Heart right ventricle (tissue), 16 donors: ENCODE measurements around the gene DYNC2LI1. TPM values are rescaled to one million over a fixed set of nuclear protein-coding genes. Genes with fewer than 3 reads are reported as not detected.
"Not testable (repeated sequence)": the region's sequence is repeated elsewhere in the genome, so short reads cannot be mapped to it uniquely, and the experiment has no call there.

Experiments used
- ATAC-seq, 8 donors: fragments of 200-7000 bp; cut with Tn5 transposase; one replicate each; pipeline ENCODE4 v1.9.1; 2020; ENCODE audit warnings: mild to moderate bottlenecking in 8 of 8, moderate library complexity in 8 of 8, moderate number of reproducible peaks in 1 of 8
- DNase-seq, 2 donors: peaks; one replicate each; pipeline ENCODE4 v3.0.0-alpha.2; 2020
- H3K27ac ChIP-seq, 10 donors: fragments of 200-600 bp; sonication (generic) in 2 of 10; one replicate each; pipeline versions ENCODE4 v1.5.0 to v1.8.0; 2020 to 2022; ENCODE audit warnings: mild to moderate bottlenecking in 3 of 10
- H3K27me3 ChIP-seq, 7 donors: fragments of 200-600 bp; one replicate each; pipeline ENCODE4 v1.8.0; 2021 to 2022; ENCODE audit warnings: mild to moderate bottlenecking in 2 of 7
- H3K36me3 ChIP-seq, 9 donors: fragments of 200-600 bp; sonication (generic) in 1 of 9; one replicate each; pipeline versions ENCODE4 v1.5.0 to v1.8.0; 2020 to 2022; ENCODE audit warnings: mild to moderate bottlenecking in 2 of 9
- H3K4me1 ChIP-seq, 9 donors: fragments of 200-600 bp; sonication (generic) in 1 of 9; one replicate each; pipeline versions ENCODE4 v1.5.0 to v1.8.0; 2020 to 2022; ENCODE audit warnings: mild to moderate bottlenecking in 4 of 9
- H3K4me3 ChIP-seq, 10 donors: fragments of 200-600 bp; sonication (generic) in 2 of 10; one replicate each; pipeline versions ENCODE4 v1.5.0 to v1.8.0; 2020 to 2022; ENCODE audit warnings: mild to moderate bottlenecking in 7 of 10, moderate library complexity in 2 of 10
- H3K9me3 ChIP-seq, 11 donors: fragments of 200-600 bp in 10 of 11; sonication (generic) in 2 of 11; one replicate each; pipeline versions ENCODE4 v1.5.0 to v1.8.0; 2013 to 2022; ENCODE audit warnings: mild to moderate bottlenecking in 2 of 11, control low read depth in 1 of 11, moderate library complexity in 1 of 11
- CTCF ChIP-seq, 9 donors: fragments of 200-600 bp; sonication (generic) in 2 of 9; IDR thresholded peaks; one replicate each; pipeline versions ENCODE4 v1.5.0 to v1.8.0; 2021 to 2022; ENCODE audit warnings: antibody characterized with exemption in 9 of 9, mild to moderate bottlenecking in 5 of 9, moderate library complexity in 1 of 9
- WGBS, 2 donors: extraction: QIAGEN DNeasy Blood & Tissue Kit; methylation state at CpG; one replicate each; pipeline ENCODE4 v1.1.7; 2013; ENCODE audit warnings: inconsistent platforms in 1 of 2; 5-methylcytosine and 5-hydroxymethylcytosine counted together
- intact Hi-C, 10 donors: fragments of 100-400 bp; cut with DNase I; formaldehyde crosslinking; loops; one replicate each; pipeline versions ENCODE4 v1.11.1 to v1.14.2; 2022
- long read RNA-seq, 3 donors: library from polyadenylated mRNA; unstranded; transcript quantifications; one replicate each; pipeline ENCODE4 v2.0.0, GENCODE V29; 2020 to 2021
- polyA plus RNA-seq, 2 donors: library from polyadenylated mRNA; stranded (reverse); fragments of 200-250 nt; gene quantifications; one replicate each; pipeline ENCODE4 v1.2.3, GENCODE V29; 2013
- total RNA-seq, 10 donors: library from RNA; stranded (reverse); fragmentation: NEBNext Ultra II Directional in 3 of 10; extraction: Animal tissue kit (Norgen Biotek cat#: 25700) in 3 of 10; gene quantifications; one replicate each; pipeline versions ENCODE4 v1.2.1 to v1.2.4, GENCODE V29; 2021 to 2023
- donor health status: Arrhythmogenic right ventricular cardiomyopathy.
- donor health status: ischemic (EF 13 %, LVEDD 7.1; RV severe dilation, severe dysfunction).
- donor health status: healthy with polysubstance abuse.
- donor health status: DM: no; HTN: yes; CAD: no.
- donor health status: DM: no; HTN: no; CAD: no.
- donor health status: ischemic (EF 25% LVEDD 6.9; RV normal size, moderate dysfunction).
- donor health status: ischemic (EF 25% LVEDD 5.7; RV mildly dilated, moderate dysfunction).
- donor health status: healthy.
- donor health status: DM: yes; HTN: yes; CAD: no.
- donor health status: Ischemic cardiomyopathy.
- donor health status: ischemic (EF 35%, LVEDD 5.7; RV mildly dilated, moderate dysfunction).
- donor health status: nonischemic (EF 11% LVEDD 7.7; RV severe dilation, severe dysfunction).
- donor health status: DM: yes; HTN: yes; CAD: no.
- donor health status: PGD.
- donor health status: ischemic (EF 29% LVEDD 5.4; RV normal size, mild dysfunction).
- donor health status: nonischemic (EF 23%, LVEDD 6.1; RV moderate dilation, normal function).

DYNC2LI1 gene
- total RNA-seq (10 to 100 TPM in 6 of 10 donors, 1 to 10 TPM in 4; 4.8 to 13.8 (median 10.7) TPM), polyA plus RNA-seq (10 to 100 TPM in 1 of 2 donors, 1 to 10 TPM in 1; 8.5 to 12.9 TPM)
- long read RNA-seq, donor 1, partial matches to known transcripts: 2 of 11 reads
- long read RNA-seq, donor 1, other reads (novel, unspliced or antisense): 2 of 11 reads
- long read RNA-seq, donor 2, partial matches to known transcripts: 3 of 5 reads
- long read RNA-seq, donor 2, other reads (novel, unspliced or antisense): 0 of 5 reads
- long read RNA-seq, donor 3, partial matches to known transcripts: 3 of 6 reads
- long read RNA-seq, donor 3, other reads (novel, unspliced or antisense): 0 of 6 reads

DNA sequence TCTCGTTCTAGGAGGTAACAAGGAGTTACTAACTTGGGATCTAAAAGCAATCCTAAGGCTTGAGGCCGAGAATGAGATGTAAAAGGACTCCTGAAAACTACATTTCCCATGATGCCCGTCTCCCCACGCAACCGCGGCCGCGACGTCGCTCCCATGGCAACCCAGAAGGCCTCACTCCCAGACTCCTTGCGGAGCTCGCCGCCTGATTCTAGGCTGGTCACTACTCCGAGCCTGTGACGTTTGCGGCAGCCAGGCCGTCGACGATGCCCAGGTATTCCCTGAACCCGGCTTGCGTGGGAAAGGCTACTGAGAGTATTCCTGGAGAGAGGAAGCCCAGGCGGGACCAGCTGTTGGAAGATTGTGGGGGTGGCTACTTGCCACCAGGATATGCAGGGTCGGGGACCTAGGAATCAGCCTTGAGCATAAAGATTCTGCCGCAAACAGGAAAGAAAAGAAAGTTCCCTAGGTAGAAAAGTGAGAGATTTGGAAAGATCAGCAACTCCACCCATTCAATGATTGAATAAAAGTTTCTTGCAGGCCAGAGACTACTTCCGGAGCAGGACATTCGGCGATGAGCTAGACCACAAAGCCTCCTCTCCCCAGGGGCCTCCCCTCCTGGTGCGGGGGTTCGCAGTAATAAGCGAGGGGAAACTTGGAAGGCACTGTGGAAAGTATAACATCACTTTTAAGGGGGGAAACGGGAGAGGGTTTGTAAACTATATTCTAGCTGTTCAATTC is at the start of gene DYNC2LI1:
Gene DYNC2LI1 (plus strand): TSS at position 164 of the 738 bp plus-strand sequence. CDS start 100 bp downstream, at position 264.
- intact Hi-C loops: loop anchor here in 2 of 10 donors (10.0 kb wide), 1 partner anchor 159 kb away; no protein-coding TSS in a partner anchor
- peaks cover 0 to 25% (median 6%) of the 10 kb centered on the region in 9 donors for H3K36me3 ChIP-seq
- 0% methylated on average over 31 of the region's 31 CpGs for WGBS, 2 donors
- H3K27ac ChIP-seq: peak within 1 kb of the TSS; percentile 36 to 88 (median 80)
- no peaks in the 10 kb centered on the region for H3K27me3 ChIP-seq
- DNase-seq (peak; percentile 88 to 92), ATAC-seq (peak; percentile 98 to 99 (median 99))
- H3K4me1 ChIP-seq: peaks cover 0 to 10% (median 5%) of the 10 kb centered on the region in 9 donors
- H3K9me3 ChIP-seq: no peaks in the 10 kb centered on the region
- peak within 1 kb of the TSS; percentile 51 to 84 (median 72) for H3K4me3 ChIP-seq
- no peak for TF ChIP-seq CTCF (IDR thresholded peaks at IDR 0.05)

GRCh38 chr2:43724728-43725526 is 48.9 kb upstream of the DYNC2LI1 start:
- TF ChIP-seq CTCF (IDR thresholded peaks at IDR 0.05): no peak
- H3K27me3 ChIP-seq: peaks cover 0 to 5% (median 0%) of the 10 kb centered on the region in 7 donors
- H3K27ac ChIP-seq: peak overlapping the region in 4 of 10 donors; percentile 10 to 48 (median 34)
- H3K9me3 ChIP-seq: no peaks in the 10 kb centered on the region
- no peaks in the 10 kb centered on the region for H3K36me3 ChIP-seq
- H3K4me3 ChIP-seq: no peak overlapping the region
- ATAC-seq (peak in 3 of 8 donors; percentile 48 to 59 (median 56)), DNase-seq (no peak)
- peaks cover 0 to 10% (median 0%) of the 10 kb centered on the region in 9 donors for H3K4me1 ChIP-seq
- 31 to 44% methylated on average over 4 of the region's 4 CpGs for whole genome bisulfite sequencing, 2 donors
- intact Hi-C loops: no loop called here

DNA sequence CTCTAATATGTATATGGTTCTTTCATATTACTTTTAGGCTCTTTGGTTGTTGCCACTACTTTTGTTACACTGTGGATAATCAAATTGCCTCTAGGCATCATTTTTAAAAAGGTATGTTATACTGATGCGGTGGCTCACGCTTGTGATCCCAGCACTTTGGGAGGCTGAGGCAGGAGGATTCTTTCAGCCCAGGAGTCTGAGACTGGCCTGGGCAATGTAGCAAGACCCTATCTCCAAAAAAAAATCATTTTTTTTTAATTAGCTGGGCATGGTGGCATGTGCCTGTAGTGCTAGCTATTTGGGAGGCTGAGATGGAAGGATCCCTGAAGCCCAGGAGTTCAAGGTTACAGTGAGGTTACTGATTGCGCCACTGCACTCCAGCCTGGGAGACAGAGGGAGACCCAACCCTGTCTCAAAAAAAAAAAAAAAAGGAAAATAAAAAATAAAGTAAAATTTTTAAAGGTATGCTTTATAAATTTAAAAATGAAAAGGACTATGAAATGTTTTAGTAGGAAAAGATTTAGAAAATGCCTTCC is 48.1 kb upstream of the DYNC2LI1 start:
- H3K27me3 ChIP-seq: peaks cover 0 to 5% (median 0%) of the 10 kb centered on the region in 7 donors
- no peak overlapping the region for H3K4me3 ChIP-seq
- intact Hi-C loops: no loop called here
- ATAC-seq (peak in 1 of 8 donors; percentile 6), DNase-seq (no peak)
- peaks cover 0 to 10% (median 0%) of the 10 kb centered on the region in 9 donors for H3K4me1 ChIP-seq
- peak overlapping the region in 2 of 10 donors; percentile 48 for H3K27ac ChIP-seq
- whole genome bisulfite sequencing, 2 donors: 94 to 95% methylated on average over 3 of the region's 3 CpGs
- no peaks in the 10 kb centered on the region for H3K36me3 ChIP-seq
- no peaks in the 10 kb centered on the region for H3K9me3 ChIP-seq
- TF ChIP-seq CTCF (IDR thresholded peaks at IDR 0.05): no peak

GRCh38 chr2:43726961-43727633 is 46.7 kb upstream of the DYNC2LI1 start:
- H3K4me3 ChIP-seq, H3K27me3 ChIP-seq, intact Hi-C loops, H3K36me3 ChIP-seq, H3K9me3 ChIP-seq, ATAC-seq, DNase-seq, H3K27ac ChIP-seq: not testable (repeated sequence)
- peaks cover 0 to 10% (median 0%) of the 10 kb centered on the region in 9 donors for H3K4me1 ChIP-seq
- WGBS, 2 donors: 74 to 79% methylated on average over 11 to 14 of the region's 14 CpGs
